IMR-90 (cell line): ENCODE results near the gene GSK3B. TPM values are rescaled to one million over a fixed set of nuclear protein-coding genes. Genes with fewer than 3 reads are reported as not detected.

ENCODE experiments used
- ATAC-seq: fragments of 200-7000 bp; cut with Tn5 transposase; 2 replicates; pipeline ENCODE4 v1.9.1; 2020; ENCODE audit warnings: low read depth, mild to moderate bottlenecking, moderate library complexity
- BruUV-seq: library from RNA; stranded (reverse); fragments of 400-500 nt; replicated peaks from 2 replicates; lab custom pipeline; 2021; lab: Mats Ljungman, UMichigan
- CTCF ChIA-PET: fragments of 300-600 bp; formaldehyde crosslinking; extraction: SDS; loops from one replicate; lab custom pipeline; 2021; ENCODE audit warnings: antibody characterized with exemption; lab: Yijun Ruan, JAX
- POLR2A ChIA-PET: fragments of 300-600 bp; sonication (Branson Sonifier 250); formaldehyde crosslinking; loops from one replicate; lab custom pipeline; 2022; ENCODE audit warnings: antibody characterized with exemption; ENCODE audit not compliant: unreplicated experiment; lab: Charles Lee
- DNase-seq: peaks from one replicate; pipeline ENCODE4 v3.0.0; 2013
- H2AFZ ChIP-seq: replicated peaks from 2 replicates; pipeline ENCODE3; 2013; ENCODE audit warnings: low read length, mild to moderate bottlenecking; ENCODE audit not compliant: poor library complexity
- H2AK5ac ChIP-seq: 2 replicates; pipeline ENCODE4 v1.6.1; 2013; ENCODE audit warnings: low read depth, low read length, inconsistent platforms
- H2AK9ac ChIP-seq: replicated peaks from 2 replicates; pipeline ENCODE3; 2013; ENCODE audit warnings: mild to moderate bottlenecking, low read depth, low read length, moderate library complexity; ENCODE audit not compliant: poor library complexity
- H2BK120ac ChIP-seq: 2 replicates; pipeline ENCODE4 v1.6.1; 2013; ENCODE audit warnings: low read depth, low read length, inconsistent platforms
- H2BK15ac ChIP-seq: 3 replicates; pipeline ENCODE4 v1.6.1; 2013; ENCODE audit warnings: low read depth, low read length, inconsistent platforms
- H2BK20ac ChIP-seq: 2 replicates; pipeline ENCODE4 v1.6.1; 2013; ENCODE audit warnings: low read depth, mild to moderate bottlenecking, inconsistent platforms, low read length, moderate library complexity
- H2BK5ac ChIP-seq: 2 replicates; pipeline ENCODE4 v1.6.1; 2013; ENCODE audit warnings: mild to moderate bottlenecking, low read depth, low read length, inconsistent platforms; ENCODE audit not compliant: poor library complexity, severe bottlenecking
- H3K14ac ChIP-seq: replicated peaks from 2 replicates; pipeline ENCODE4 v1.6.1; 2013; ENCODE audit warnings: low read depth, low read length, inconsistent platforms
- H3K18ac ChIP-seq: 2 replicates; pipeline ENCODE4 v1.6.1; 2013; ENCODE audit warnings: low read depth, low read length, control low read depth
- H3K23ac ChIP-seq: 2 replicates; pipeline ENCODE4 v1.6.1; 2013; ENCODE audit warnings: low read depth, low read length, inconsistent platforms
- H3K27ac ChIP-seq: 2 replicates; pipeline ENCODE4 v1.5.1; 2013; ENCODE audit warnings: mild to moderate bottlenecking, control low read depth, low read length; ENCODE audit not compliant: insufficient read depth
- H3K27me3 ChIP-seq: 2 replicates; pipeline ENCODE4 v1.6.1; 2013; ENCODE audit warnings: low read length; ENCODE audit not compliant: control insufficient read depth, insufficient read depth
- H3K36me3 ChIP-seq: 2 replicates; pipeline ENCODE4 v1.6.1; 2013; ENCODE audit warnings: low read length, mixed read lengths; ENCODE audit not compliant: control insufficient read depth, insufficient read depth
- H3K4ac ChIP-seq: 2 replicates; pipeline ENCODE4 v1.6.1; 2013; ENCODE audit warnings: low read depth, low read length, inconsistent platforms
- H3K4me1 ChIP-seq: 2 replicates; pipeline ENCODE4 v1.6.1; 2013; ENCODE audit warnings: low read length, mixed read lengths; ENCODE audit not compliant: control insufficient read depth, insufficient read depth
- H3K4me2 ChIP-seq: 2 replicates; pipeline ENCODE4 v1.6.1; 2013; ENCODE audit warnings: low read depth, mild to moderate bottlenecking, control low read depth, low read length, moderate library complexity
- H3K4me3 ChIP-seq: 2 replicates; pipeline ENCODE4 v1.5.1; 2013; ENCODE audit warnings: low read depth, mild to moderate bottlenecking, control low read depth, low read length, moderate library complexity; ENCODE audit not compliant: insufficient read depth
- H3K56ac ChIP-seq: 2 replicates; pipeline ENCODE4 v1.6.1; 2013; ENCODE audit warnings: low read length, inconsistent platforms; ENCODE audit not compliant: insufficient read depth; ENCODE audit errors: extremely low read depth
- H3K79me1 ChIP-seq, 2 experiments: 2 replicates each; pipeline ENCODE4 v1.6.1; 2013; ENCODE audit warnings: low read length in 2 of 2, inconsistent platforms in 1 of 2, low read depth in 1 of 2
- H3K9ac ChIP-seq: 2 replicates; pipeline ENCODE4 v1.6.1; 2013; ENCODE audit warnings: low read depth, low read length, control low read depth
- H3K9me1 ChIP-seq: 2 replicates; pipeline ENCODE4 v1.6.1; 2013; ENCODE audit warnings: low read length, inconsistent platforms; ENCODE audit not compliant: insufficient read depth
- H3K9me3 ChIP-seq: 2 replicates; pipeline ENCODE4 v1.6.1; 2013; ENCODE audit warnings: low read length; ENCODE audit not compliant: control insufficient read depth, insufficient read depth
- H4K20me1 ChIP-seq: 2 replicates; pipeline ENCODE4 v1.6.1; 2013; ENCODE audit warnings: low read length, inconsistent platforms; ENCODE audit not compliant: insufficient read depth
- H4K5ac ChIP-seq: 2 replicates; pipeline ENCODE4 v1.6.1; 2013; ENCODE audit warnings: mild to moderate bottlenecking, low read depth, low read length, control low read depth
- H4K8ac ChIP-seq, 2 experiments: 2 replicates each; pipeline ENCODE4 v1.6.1; 2013; ENCODE audit warnings: low read depth in 2 of 2, low read length in 2 of 2, control low read depth in 1 of 2, inconsistent platforms in 1 of 2
- H4K91ac ChIP-seq: 2 replicates; pipeline ENCODE4 v1.6.1; 2013; ENCODE audit warnings: low read depth, low read length, inconsistent platforms; ENCODE audit not compliant: insufficient read depth
- MAZ ChIP-seq: IDR thresholded peaks from 2 replicates; pipeline ENCODE4 v1.6.1; 2012; ENCODE audit warnings: low read depth, mild to moderate bottlenecking, low read length, improper control_type of control experiment, moderate library complexity, borderline replicate concordance
- MXI1 ChIP-seq: IDR thresholded peaks from 2 replicates; pipeline ENCODE4 v1.6.1; 2012; ENCODE audit warnings: low read depth, mild to moderate bottlenecking, low read length, moderate library complexity, borderline replicate concordance
- POLR2A ChIP-seq: IDR thresholded peaks from 2 replicates; pipeline ENCODE4 v1.6.1; 2012; ENCODE audit warnings: mild to moderate bottlenecking, low read depth, low read length
- RAD21 ChIP-seq: IDR thresholded peaks from 2 replicates; pipeline ENCODE4 v1.6.1; 2012; ENCODE audit warnings: low read length, improper control_type of control experiment
- RCOR1 ChIP-seq: IDR thresholded peaks from 2 replicates; pipeline ENCODE4 v1.6.1; 2012; ENCODE audit warnings: mild to moderate bottlenecking, low read length, improper control_type of control experiment; ENCODE audit not compliant: insufficient replicate concordance
- WGBS, 2 experiments: methylation state at CpG; one replicate each; pipeline versions ENCODE4 v1.1.5 to v1.1.7; 2013; ENCODE audit warnings: missing lambda C conversion rate in 2 of 2; ENCODE audit not compliant: insufficient read length in 1 of 2; ENCODE audit errors: extremely low coverage in 2 of 2; 5-methylcytosine and 5-hydroxymethylcytosine counted together
- dilution Hi-C: fragments of 300-500 bp; cut with HindIII; formaldehyde crosslinking; loops from one replicate; pipeline ENCODE4 v1.14.3; 2018; ENCODE audit warnings: low sequenced_read_pairs; ENCODE audit not compliant: unreplicated experiment
- in situ Hi-C: fragments of 300-500 bp; cut with MboI; formaldehyde crosslinking; loops from 3 replicates; pipeline ENCODE4 v1.14.3; 2019; ENCODE audit warnings: low sequenced_read_pairs, inconsistent platforms, mixed read lengths
- intact Hi-C: fragments of 100-400 bp; cut with micrococcal nuclease; formaldehyde crosslinking; loops from 2 replicates; pipeline ENCODE4 v1.10.0; 2022
- polyA plus RNA-seq, 3 experiments: library from polyadenylated mRNA; depleted of rRNA; stranded (reverse); fragments of >200 nt; gene quantifications; 2 replicates each; pipeline ENCODE4 v1.2.3, GENCODE V29; 2012; ENCODE audit warnings: low replicate concordance in 1 of 3
- total RNA-seq: library from RNA; depleted of rRNA; stranded (reverse); fragments of >200 nt; gene quantifications from 2 replicates; pipeline ENCODE4 v1.2.3, GENCODE V29; 2012
- TF ChIP-seq, protein P1 (sequence below): conservative IDR thresholded peaks from 2 replicates; pipeline ENCODE4 v1.5.1; 2012; ENCODE audit warnings: mild to moderate bottlenecking, low read depth, low read length, improper control_type of control experiment

Gene GSK3B
- total and polyA plus RNA-seq, 2 of the 4 experiments (the other 2 are of a cell fraction): 19.2 to 33.2 TPM

DNA sequence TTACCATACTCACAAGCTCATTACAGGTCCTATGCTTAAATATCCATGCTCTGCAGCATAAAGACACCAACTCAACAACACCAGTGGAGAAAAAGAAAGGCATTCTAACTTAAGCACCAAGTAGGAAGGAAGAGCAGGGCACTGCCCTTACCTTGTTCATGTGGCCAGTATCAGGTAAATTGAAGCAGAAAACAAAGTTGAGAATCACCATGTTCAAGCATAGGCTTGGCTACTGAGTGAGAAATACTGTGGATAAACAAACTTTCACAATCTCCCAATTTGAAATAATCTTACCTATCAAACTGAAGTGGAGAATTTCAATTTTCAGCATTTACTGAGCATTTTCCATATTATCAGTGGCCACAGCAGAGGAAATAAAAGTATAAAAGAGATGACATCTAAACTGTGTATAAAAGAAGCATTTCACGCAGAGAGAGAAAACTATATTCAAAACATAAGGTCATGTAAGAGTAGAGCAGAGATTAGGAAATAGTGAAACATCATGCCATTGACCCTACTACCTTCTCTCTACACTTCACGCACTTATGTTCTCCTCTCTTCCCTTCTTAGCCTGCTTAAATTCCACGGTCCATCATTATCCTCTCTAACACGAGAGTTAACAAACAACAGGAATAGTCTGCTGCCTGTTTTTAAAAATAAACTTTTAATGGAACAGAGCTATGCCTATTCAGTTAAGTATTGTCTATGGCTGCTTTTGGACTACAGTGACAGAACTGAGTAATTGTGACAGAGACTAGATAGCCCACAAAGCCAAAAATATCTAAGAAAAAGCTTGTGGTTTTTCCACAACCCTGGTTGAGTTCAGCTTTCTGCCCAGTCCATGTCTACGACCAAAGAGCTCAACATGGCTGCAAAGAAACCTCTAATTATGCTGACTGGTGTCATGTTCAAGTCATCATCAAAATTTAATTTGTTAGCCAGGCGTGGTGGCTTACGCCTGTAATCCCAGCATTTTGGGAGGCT is 169.8 kb downstream of the GSK3B start:
- H4K20me1 ChIP-seq: peaks cover 42% of the 10 kb centered on the region
- ATAC-seq: no peak

More for the DNA sequence above, 169.8 kb downstream of the GSK3B start:
- dilution Hi-C loops: no loop called here
- Histone ChIP-seq H3K4me3 (no peak overlapping the region), H3K9me3 (no peaks in the 10 kb centered on the region), H2BK5ac (no peak overlapping the region), H3K9me1 (peaks cover 3% of the 10 kb centered on the region; the same call in 1 of the 2 replicates), H3K23ac (no peak overlapping the region), H4K8ac (no peak overlapping the region), H3K9ac (no peak overlapping the region), H2AK5ac (no peak overlapping the region), H3K4ac (no peak overlapping the region), H2BK20ac (no peak overlapping the region), H2AK9ac (no peak overlapping the region), H2BK120ac (no peak overlapping the region), H2AFZ (no peak overlapping the region), H3K56ac (no peak overlapping the region), H3K27me3 (no peaks in the 10 kb centered on the region), H3K27ac (no peak overlapping the region), H3K14ac (no peak overlapping the region), H3K18ac (no peak overlapping the region), H4K91ac (no peak overlapping the region), H4K5ac (no peak overlapping the region), H2BK15ac (no peak overlapping the region), H3K36me3 (peaks cover 4% of the 10 kb centered on the region; the same call in 1 of the 2 replicates), H3K4me1 (no peaks in the 10 kb centered on the region), H3K79me1 (peaks cover 24 to 46% of the 10 kb centered on the region in 2 experiments), H3K4me2 (no peak overlapping the region)
- intact Hi-C loops: no loop called here
- POLR2A ChIA-PET: no interaction called here
- TF ChIP-seq RAD21: no peak
- TF ChIP-seq MXI1: no peak
- TF ChIP-seq POLR2A: no peak
- no peak for TF ChIP-seq RCOR1
- TF ChIP-seq, protein P1, sequence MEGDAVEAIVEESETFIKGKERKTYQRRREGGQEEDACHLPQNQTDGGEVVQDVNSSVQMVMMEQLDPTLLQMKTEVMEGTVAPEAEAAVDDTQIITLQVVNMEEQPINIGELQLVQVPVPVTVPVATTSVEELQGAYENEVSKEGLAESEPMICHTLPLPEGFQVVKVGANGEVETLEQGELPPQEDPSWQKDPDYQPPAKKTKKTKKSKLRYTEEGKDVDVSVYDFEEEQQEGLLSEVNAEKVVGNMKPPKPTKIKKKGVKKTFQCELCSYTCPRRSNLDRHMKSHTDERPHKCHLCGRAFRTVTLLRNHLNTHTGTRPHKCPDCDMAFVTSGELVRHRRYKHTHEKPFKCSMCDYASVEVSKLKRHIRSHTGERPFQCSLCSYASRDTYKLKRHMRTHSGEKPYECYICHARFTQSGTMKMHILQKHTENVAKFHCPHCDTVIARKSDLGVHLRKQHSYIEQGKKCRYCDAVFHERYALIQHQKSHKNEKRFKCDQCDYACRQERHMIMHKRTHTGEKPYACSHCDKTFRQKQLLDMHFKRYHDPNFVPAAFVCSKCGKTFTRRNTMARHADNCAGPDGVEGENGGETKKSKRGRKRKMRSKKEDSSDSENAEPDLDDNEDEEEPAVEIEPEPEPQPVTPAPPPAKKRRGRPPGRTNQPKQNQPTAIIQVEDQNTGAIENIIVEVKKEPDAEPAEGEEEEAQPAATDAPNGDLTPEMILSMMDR: no peak
- no peak for TF ChIP-seq MAZ
- no peak for DNase-seq
- in situ Hi-C loops: no loop called here
- CTCF ChIA-PET: interaction anchor here (0.9 kb wide), 1 partner anchor 32 kb away, joined by 3 read pairs; no protein-coding TSS in a partner anchor
- 90% methylated on average over 1 of the region's 7 CpGs; no CpG with 5 or more reads in 1 of the 2 experiments for WGBS, 2 experiments
- no TSS peak for BruUV-seq
